SK-N-SH treated with all-trans-retinoic acid at 6 μM for 48 hours (cell line): ENCODE measurements around the gene KCNMA1.

Experiments
- ATAC-seq: fragments of 200-7000 bp; cut with Tn5 transposase; 3 replicates; pipeline ENCODE4 v1.9.1; 2020; ENCODE audit warnings: mild to moderate bottlenecking, moderate library complexity
- ARNTL ChIP-seq: fragments of 450-650 bp; formaldehyde crosslinking; IDR thresholded peaks from 2 replicates; pipeline ENCODE4 v1.5.0; 2020; ENCODE audit warnings: low read depth, mild to moderate bottlenecking, moderate library complexity, borderline replicate concordance
- BACH2 ChIP-seq: fragments of 250-450 bp; sonication (Bioruptor Pico); IDR thresholded peaks from 2 replicates; pipeline ENCODE4 v1.9.0; 2021; ENCODE audit warnings: mild to moderate bottlenecking, borderline replicate concordance
- CREB5 ChIP-seq: fragments of 250-450 bp; sonication (Bioruptor Pico); IDR thresholded peaks from 2 replicates; pipeline ENCODE4 v1.5.1; 2020; ENCODE audit warnings: low read depth, mild to moderate bottlenecking, moderate library complexity
- CSDC2 ChIP-seq: fragments of 250-450 bp; sonication (Bioruptor Pico); IDR thresholded peaks from 2 replicates; pipeline ENCODE4 v1.5.0; 2020; ENCODE audit warnings: mild to moderate bottlenecking, moderate library complexity
- ESRRG ChIP-seq: fragments of 250-450 bp; sonication (Bioruptor Pico); IDR thresholded peaks from 2 replicates; pipeline ENCODE4 v1.6.1; 2021; ENCODE audit warnings: mild to moderate bottlenecking
- ISL1 ChIP-seq: fragments of 250-450 bp; sonication (Bioruptor Pico); IDR thresholded peaks from 2 replicates; pipeline ENCODE4 v2.1.2; 2022; ENCODE audit warnings: mild to moderate bottlenecking, moderate library complexity
- OSR1 ChIP-seq: fragments of 250-450 bp; sonication (Bioruptor Pico); IDR thresholded peaks from 2 replicates; pipeline ENCODE4 v1.8.0; 2022; ENCODE audit warnings: moderate library complexity, mild to moderate bottlenecking, inconsistent platforms
- SNAI2 ChIP-seq: fragments of 250-450 bp; sonication (Bioruptor Pico); IDR thresholded peaks from 2 replicates; pipeline ENCODE4 v1.5.0; 2020; ENCODE audit warnings: mild to moderate bottlenecking, moderate library complexity
- TCF4 ChIP-seq: fragments of 250-450 bp; sonication (Bioruptor Pico); IDR thresholded peaks from 2 replicates; pipeline ENCODE4 v1.8.0; 2021; ENCODE audit warnings: mild to moderate bottlenecking, moderate library complexity, borderline replicate concordance
- TOX ChIP-seq: fragments of 250-450 bp; sonication (Bioruptor Pico); IDR thresholded peaks from 2 replicates; pipeline ENCODE4 v1.8.0; 2021; ENCODE audit warnings: mild to moderate bottlenecking, moderate library complexity, borderline replicate concordance
- ZC3H10 ChIP-seq: fragments of 250-450 bp; sonication (Bioruptor Pico); IDR thresholded peaks from 2 replicates; pipeline ENCODE4 v1.5.1; 2021; ENCODE audit warnings: mild to moderate bottlenecking, moderate library complexity
- ZFP3 ChIP-seq: fragments of 250-450 bp; sonication (Bioruptor Pico); IDR thresholded peaks from 2 replicates; pipeline ENCODE4 v1.5.0; 2020; ENCODE audit warnings: mild to moderate bottlenecking, moderate library complexity
- ZFP30 ChIP-seq: fragments of 450-650 bp; formaldehyde crosslinking; IDR thresholded peaks from 2 replicates; pipeline ENCODE4 v1.5.0; 2022; ENCODE audit warnings: mild to moderate bottlenecking, moderate library complexity
- ZNF565 ChIP-seq: fragments of 450-650 bp; formaldehyde crosslinking; conservative IDR thresholded peaks from 2 replicates; pipeline ENCODE4 v1.5.0; 2020; ENCODE audit warnings: low read depth, mild to moderate bottlenecking, moderate library complexity
- ZNF70 ChIP-seq: fragments of 450-650 bp; formaldehyde crosslinking; IDR thresholded peaks from 2 replicates; pipeline ENCODE4 v1.5.0; 2020; ENCODE audit warnings: mild to moderate bottlenecking, moderate library complexity
- ZNF8 ChIP-seq: fragments of 450-650 bp; formaldehyde crosslinking; IDR thresholded peaks from 2 replicates; pipeline ENCODE4 v1.5.0; 2020; ENCODE audit warnings: mild to moderate bottlenecking, moderate library complexity
- TF ChIP-seq, protein P1 (sequence below): fragments of 250-450 bp; sonication (Bioruptor Pico); IDR thresholded peaks from 2 replicates; pipeline ENCODE4 v1.5.0; 2020; ENCODE audit warnings: mild to moderate bottlenecking, moderate library complexity
- TF ChIP-seq, protein P2 (sequence below): fragments of 250-450 bp; sonication (Bioruptor Pico); IDR thresholded peaks from 2 replicates; pipeline ENCODE4 v1.8.0; 2020; ENCODE audit warnings: mild to moderate bottlenecking, moderate library complexity, borderline replicate concordance

Gene KCNMA1

DNA sequence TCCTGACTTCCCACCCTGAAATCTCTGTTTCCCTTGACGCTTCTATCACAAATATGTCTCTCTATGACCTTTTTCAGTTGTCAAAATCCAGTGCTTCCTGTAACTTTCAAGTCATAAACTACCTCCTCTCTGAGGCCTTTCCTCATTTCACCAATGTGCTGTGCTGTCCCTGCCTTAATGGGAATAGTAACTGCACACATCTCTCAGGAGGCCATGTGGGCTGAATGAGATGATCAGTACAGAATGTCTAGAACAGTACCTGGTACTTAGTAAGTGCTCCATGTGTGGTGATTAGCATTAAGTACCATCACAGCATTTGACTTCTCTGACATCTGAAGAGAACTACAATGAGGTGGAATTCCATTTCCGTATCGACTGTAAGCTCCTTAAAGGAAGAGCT lies 588.5 kb downstream of the KCNMA1 start:
- ATAC-seq: no peak
- TF ChIP-seq ARNTL (CRISPR knock-in tag) (no peak), ISL1 (CRISPR knock-in tag) (no peak), ZNF8 (CRISPR knock-in tag) (no peak)

DNA sequence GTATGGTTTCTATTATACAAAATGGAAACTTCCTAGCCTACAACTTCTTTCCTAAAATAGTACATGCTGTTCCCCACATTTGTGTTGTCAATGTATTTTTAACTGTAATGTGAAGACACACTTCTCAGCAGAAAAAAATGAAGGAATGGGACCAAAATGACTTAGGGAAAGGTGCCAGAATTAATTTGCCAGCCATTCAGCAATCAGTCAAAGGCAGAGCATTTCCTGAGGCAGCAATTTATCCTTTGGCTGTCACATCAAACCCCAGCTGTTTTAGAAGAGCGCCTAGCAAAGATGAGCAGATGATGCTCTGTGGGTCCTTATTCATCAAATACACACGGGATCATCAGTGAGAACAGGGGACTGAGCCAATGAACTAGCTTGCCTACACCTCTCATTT lies 592.5 kb downstream of the KCNMA1 start:
- ATAC-seq: no peak
- TF ChIP-seq CSDC2 (CRISPR knock-in tag): no peak
- TF ChIP-seq ZNF70 (CRISPR knock-in tag): no peak
- TF ChIP-seq, protein P1, sequence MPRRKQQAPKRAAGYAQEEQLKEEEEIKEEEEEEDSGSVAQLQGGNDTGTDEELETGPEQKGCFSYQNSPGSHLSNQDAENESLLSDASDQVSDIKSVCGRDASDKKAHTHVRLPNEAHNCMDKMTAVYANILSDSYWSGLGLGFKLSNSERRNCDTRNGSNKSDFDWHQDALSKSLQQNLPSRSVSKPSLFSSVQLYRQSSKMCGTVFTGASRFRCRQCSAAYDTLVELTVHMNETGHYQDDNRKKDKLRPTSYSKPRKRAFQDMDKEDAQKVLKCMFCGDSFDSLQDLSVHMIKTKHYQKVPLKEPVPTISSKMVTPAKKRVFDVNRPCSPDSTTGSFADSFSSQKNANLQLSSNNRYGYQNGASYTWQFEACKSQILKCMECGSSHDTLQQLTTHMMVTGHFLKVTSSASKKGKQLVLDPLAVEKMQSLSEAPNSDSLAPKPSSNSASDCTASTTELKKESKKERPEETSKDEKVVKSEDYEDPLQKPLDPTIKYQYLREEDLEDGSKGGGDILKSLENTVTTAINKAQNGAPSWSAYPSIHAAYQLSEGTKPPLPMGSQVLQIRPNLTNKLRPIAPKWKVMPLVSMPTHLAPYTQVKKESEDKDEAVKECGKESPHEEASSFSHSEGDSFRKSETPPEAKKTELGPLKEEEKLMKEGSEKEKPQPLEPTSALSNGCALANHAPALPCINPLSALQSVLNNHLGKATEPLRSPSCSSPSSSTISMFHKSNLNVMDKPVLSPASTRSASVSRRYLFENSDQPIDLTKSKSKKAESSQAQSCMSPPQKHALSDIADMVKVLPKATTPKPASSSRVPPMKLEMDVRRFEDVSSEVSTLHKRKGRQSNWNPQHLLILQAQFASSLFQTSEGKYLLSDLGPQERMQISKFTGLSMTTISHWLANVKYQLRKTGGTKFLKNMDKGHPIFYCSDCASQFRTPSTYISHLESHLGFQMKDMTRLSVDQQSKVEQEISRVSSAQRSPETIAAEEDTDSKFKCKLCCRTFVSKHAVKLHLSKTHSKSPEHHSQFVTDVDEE (CRISPR knock-in tag): no peak

DNA sequence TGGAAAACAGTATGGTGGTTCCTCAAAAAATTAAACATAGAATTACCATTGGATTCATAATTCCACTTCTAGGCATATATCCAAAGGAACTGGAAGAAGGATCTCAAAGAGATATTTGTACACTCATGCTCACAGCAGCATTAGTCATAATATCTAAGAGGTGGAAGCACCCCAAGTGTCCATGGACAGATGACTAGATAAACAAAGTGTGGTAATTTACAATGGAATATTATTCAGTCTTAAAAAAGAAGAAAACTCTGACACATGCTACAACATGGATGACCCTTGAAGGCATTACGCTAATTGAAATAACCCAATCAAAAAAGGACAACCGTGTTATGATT lies 594.2 kb downstream of the KCNMA1 start:
- TF ChIP-seq ARNTL (CRISPR knock-in tag): no peak
- no peak for TF ChIP-seq ISL1 (CRISPR knock-in tag)
- no peak for TF ChIP-seq ZNF8 (CRISPR knock-in tag)
- no peak for TF ChIP-seq ZNF565 (CRISPR knock-in tag)
- TF ChIP-seq, protein P2, sequence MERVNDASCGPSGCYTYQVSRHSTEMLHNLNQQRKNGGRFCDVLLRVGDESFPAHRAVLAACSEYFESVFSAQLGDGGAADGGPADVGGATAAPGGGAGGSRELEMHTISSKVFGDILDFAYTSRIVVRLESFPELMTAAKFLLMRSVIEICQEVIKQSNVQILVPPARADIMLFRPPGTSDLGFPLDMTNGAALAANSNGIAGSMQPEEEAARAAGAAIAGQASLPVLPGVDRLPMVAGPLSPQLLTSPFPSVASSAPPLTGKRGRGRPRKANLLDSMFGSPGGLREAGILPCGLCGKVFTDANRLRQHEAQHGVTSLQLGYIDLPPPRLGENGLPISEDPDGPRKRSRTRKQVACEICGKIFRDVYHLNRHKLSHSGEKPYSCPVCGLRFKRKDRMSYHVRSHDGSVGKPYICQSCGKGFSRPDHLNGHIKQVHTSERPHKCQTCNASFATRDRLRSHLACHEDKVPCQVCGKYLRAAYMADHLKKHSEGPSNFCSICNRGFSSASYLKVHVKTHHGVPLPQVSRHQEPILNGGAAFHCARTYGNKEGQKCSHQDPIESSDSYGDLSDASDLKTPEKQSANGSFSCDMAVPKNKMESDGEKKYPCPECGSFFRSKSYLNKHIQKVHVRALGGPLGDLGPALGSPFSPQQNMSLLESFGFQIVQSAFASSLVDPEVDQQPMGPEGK (CRISPR knock-in tag): no peak
- no peak for TF ChIP-seq ZC3H10
- no peak for TF ChIP-seq ZFP3
- TF ChIP-seq CREB5 (CRISPR knock-in tag): no peak
- no peak for TF ChIP-seq TOX (CRISPR knock-in tag)
- TF ChIP-seq BACH2 (CRISPR knock-in tag): no peak
- TF ChIP-seq ZFP30 (CRISPR knock-in tag): no peak
- no peak for ATAC-seq

DNA sequence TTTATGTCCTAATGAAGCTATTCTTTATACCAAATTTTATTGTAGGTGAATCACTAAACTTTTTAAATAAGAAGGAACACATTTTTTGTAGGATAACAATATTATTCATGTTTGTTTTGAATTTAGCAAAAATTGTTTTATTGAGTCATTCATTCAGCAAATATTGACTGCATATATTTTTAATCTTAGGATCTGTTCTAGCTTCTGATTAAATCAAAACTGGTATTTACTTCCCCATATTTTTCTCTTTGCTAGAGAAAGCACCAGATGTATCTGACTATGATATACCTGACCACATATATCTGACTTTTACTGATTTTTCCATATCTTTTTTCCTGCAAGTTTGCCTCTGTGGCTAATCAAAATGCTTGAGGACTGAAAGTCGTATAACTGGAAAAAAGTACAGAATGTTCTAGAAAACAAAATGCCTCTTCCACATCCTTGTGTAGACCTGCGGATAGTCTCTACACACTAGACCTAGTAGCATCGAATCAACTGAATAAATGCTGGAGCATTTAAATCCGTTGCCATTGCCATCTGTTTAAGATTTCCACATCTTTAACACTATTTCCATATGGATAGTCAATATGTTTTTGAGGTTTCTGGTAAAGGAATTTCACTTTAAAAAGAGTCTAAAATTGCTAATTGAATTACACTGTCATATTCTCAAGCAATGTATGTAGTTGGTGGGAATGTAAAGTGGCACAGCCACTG lies 594.7 kb downstream of the KCNMA1 start:
- no peak for ATAC-seq
- TF ChIP-seq, protein P2 (CRISPR knock-in tag): no peak
- TF ChIP-seq ARNTL (CRISPR knock-in tag): no peak
- TF ChIP-seq TOX (CRISPR knock-in tag): no peak
- no peak for TF ChIP-seq CREB5 (CRISPR knock-in tag)
- no peak for TF ChIP-seq TCF4 (CRISPR knock-in tag)
- no peak for TF ChIP-seq SNAI2
- TF ChIP-seq ZNF565 (CRISPR knock-in tag): no peak
- TF ChIP-seq ZFP30 (CRISPR knock-in tag): no peak
- TF ChIP-seq OSR1 (CRISPR knock-in tag): no peak
- TF ChIP-seq ESRRG (CRISPR knock-in tag): no peak
- TF ChIP-seq, all 23 proteins: peak for 0
